HG03066 (cell line): ENCODE data around the gene TBC1D14.

Source experiments
- ATAC-seq: cut with Tn5 transposase; IDR thresholded peaks from one replicate; pipeline ENCODE4 v1.9.1; 2021; ENCODE audit warnings: low read depth; ENCODE audit not compliant: unreplicated experiment

Gene TBC1D14

GRCh38 chr4:6991771-6992557, 82.3 kb downstream of the TBC1D14 start:
- ATAC-seq: no peak

- no peak for ATAC-seq
Observed at GRCh38 chr4:6992728-6993677, 83.4 kb downstream of the TBC1D14 start.

- no peak for ATAC-seq
Observed at GRCh38 chr4:6996481-6996880, 86.9 kb downstream of the TBC1D14 start.

GRCh38 chr4:6999172-7000086, 89.8 kb downstream of the TBC1D14 start:
- ATAC-seq: no peak

- no peak for ATAC-seq
Observed at GRCh38 chr4:7000421-7001176, 91.0 kb downstream of the TBC1D14 start.

GRCh38 chr4:7001271-7001670, 91.6 kb downstream of the TBC1D14 start:
- ATAC-seq: no peak

- ATAC-seq: no peak
Observed at GRCh38 chr4:7002336-7002735, 92.7 kb downstream of the TBC1D14 start.

GRCh38 chr4:7003176-7003878, 93.7 kb downstream of the TBC1D14 start:
- no peak for ATAC-seq

GRCh38 chr4:7003879-7004240, 94.2 kb downstream of the TBC1D14 start:
- no peak for ATAC-seq

- no peak for ATAC-seq
Observed at GRCh38 chr4:7004331-7004730, 94.7 kb downstream of the TBC1D14 start.

- ATAC-seq: no peak
Observed at GRCh38 chr4:7005571-7005970, 95.9 kb downstream of the TBC1D14 start.

GRCh38 chr4:7006411-7006810, 96.8 kb downstream of the TBC1D14 start:
- no peak for ATAC-seq

GRCh38 chr4:7007142-7007907, 97.7 kb downstream of the TBC1D14 start:
- no peak for ATAC-seq

GRCh38 chr4:7007944-7008343, 98.3 kb downstream of the TBC1D14 start:
- no peak for ATAC-seq

- no peak for ATAC-seq
Observed at GRCh38 chr4:7009564-7009963, 99.9 kb downstream of the TBC1D14 start.

- ATAC-seq: no peak
Observed at GRCh38 chr4:7013175-7013574, 103.5 kb downstream of the TBC1D14 start.

- ATAC-seq: no peak
Observed at GRCh38 chr4:7014815-7015214, 105.2 kb downstream of the TBC1D14 start.

- ATAC-seq: no peak
Observed at GRCh38 chr4:7015383-7016035, 105.9 kb downstream of the TBC1D14 start.
